H1 (cell line): ENCODE data around the gene FAM221B. TPM values are rescaled to one million over a fixed set of nuclear protein-coding genes. Genes with fewer than 3 reads are reported as not detected.

Experiments used
- ASH2L ChIP-seq: fragments of 200-600, 300-600 bp; sonication (generic); IDR thresholded peaks from one replicate; pipeline ENCODE4 v1.7.1; 2017; ENCODE audit warnings: low read length
- ATF2 ChIP-seq: IDR thresholded peaks from 2 replicates; pipeline ENCODE4 v1.6.1; 2012; ENCODE audit warnings: low read length, inconsistent platforms
- CBX8 ChIP-seq: fragments of 300-800, 300-1000 bp; sonication (generic); IDR thresholded peaks from 2 replicates; pipeline ENCODE4 v1.7.1; 2016; ENCODE audit warnings: low read depth, low read length, borderline replicate concordance
- CREB1 ChIP-seq: IDR thresholded peaks from 2 replicates; pipeline ENCODE4 v1.6.1; 2012; ENCODE audit warnings: inconsistent platforms
- EP300 ChIP-seq, 2 experiments: IDR thresholded peaks; 1 replicate in 1 of 2; 2 replicates in 1 of 2; pipeline ENCODE4 v1.6.1; 2011 to 2012; ENCODE audit warnings: low read depth in 2 of 2, low read length in 2 of 2, mild to moderate bottlenecking in 2 of 2, borderline replicate concordance in 1 of 2, inconsistent platforms in 1 of 2, moderate library complexity in 1 of 2
- EZH2 ChIP-seq: fragments of 200-600 bp; sonication (generic); IDR thresholded peaks from 2 replicates; pipeline ENCODE4 v1.7.1; 2012; ENCODE audit warnings: low read depth, mild to moderate bottlenecking, moderate library complexity, low read length, inconsistent platforms; ENCODE audit not compliant: severe bottlenecking
- FOSL1 ChIP-seq: IDR thresholded peaks from 2 replicates; pipeline ENCODE4 v1.6.1; 2011; ENCODE audit warnings: mild to moderate bottlenecking, low read depth, low read length, moderate library complexity; ENCODE audit not compliant: insufficient read depth
- HDAC2 ChIP-seq, 2 experiments: fragments of 300-600 bp in 1 of 2; sonication (generic) in 1 of 2; IDR thresholded peaks; 2 replicates each; pipeline ENCODE4 v1.6.1; 2011 to 2012; ENCODE audit warnings: low read depth in 2 of 2, low read length in 2 of 2, mild to moderate bottlenecking in 2 of 2, moderate library complexity in 2 of 2, borderline replicate concordance in 1 of 2, inconsistent platforms in 1 of 2
- MAFK ChIP-seq: IDR thresholded peaks from 2 replicates; pipeline ENCODE4 v1.6.1; 2012; ENCODE audit warnings: low read depth, mild to moderate bottlenecking, improper control_type of control experiment, low read length
- NRF1 ChIP-seq: IDR thresholded peaks from 2 replicates; pipeline ENCODE4 v1.6.1; 2011; ENCODE audit warnings: mild to moderate bottlenecking, low read depth, low read length, improper control_type of control experiment
- PHF8 ChIP-seq: fragments of 200-600 bp; sonication (generic); conservative IDR thresholded peaks from 2 replicates; pipeline ENCODE4 v1.7.1; 2012; ENCODE audit warnings: low read depth, mild to moderate bottlenecking, inconsistent platforms, low read length, moderate library complexity
- POU5F1 ChIP-seq: IDR thresholded peaks from 2 replicates; pipeline ENCODE4 v1.6.1; 2011; ENCODE audit warnings: low read depth, mild to moderate bottlenecking, low read length, moderate library complexity
- RAD21 ChIP-seq, 2 experiments: IDR thresholded peaks in 1 of 2; conservative IDR thresholded peaks in 1 of 2; 2 replicates each; pipeline ENCODE4 v1.6.1; 2011; ENCODE audit warnings: low read depth in 2 of 2, low read length in 2 of 2, improper control_type of control experiment in 1 of 2, inconsistent platforms in 1 of 2, mild to moderate bottlenecking in 1 of 2, moderate library complexity in 1 of 2
- SUZ12 ChIP-seq: fragments of 200-600 bp; sonication (generic); IDR thresholded peaks from 2 replicates; pipeline ENCODE4 v1.6.1; 2012; ENCODE audit warnings: mild to moderate bottlenecking, inconsistent platforms, low read length, moderate library complexity, mixed read lengths
- TAF1 ChIP-seq: IDR thresholded peaks from 2 replicates; pipeline ENCODE4 v1.6.1; 2011; ENCODE audit warnings: mild to moderate bottlenecking, low read depth, low read length
- TBP ChIP-seq: IDR thresholded peaks from 2 replicates; pipeline ENCODE4 v1.6.1; 2011; ENCODE audit warnings: low read depth, low read length, improper control_type of control experiment
- TCF12 ChIP-seq: IDR thresholded peaks from 2 replicates; pipeline ENCODE4 v1.6.1; 2011; ENCODE audit warnings: low read depth, mild to moderate bottlenecking, low read length
- TEAD4 ChIP-seq: IDR thresholded peaks from 2 replicates; pipeline ENCODE4 v1.6.1; 2012; ENCODE audit warnings: low read depth, low read length, inconsistent platforms, mixed read lengths
- YY1 ChIP-seq: IDR thresholded peaks from 2 replicates; pipeline ENCODE4 v1.6.1; 2011; ENCODE audit warnings: low read depth, mild to moderate bottlenecking, low read length
- polyA plus RNA-seq, 7 experiments: library from polyadenylated mRNA; depleted of rRNA in 3 of 7; stranded (reverse) in 5 of 7; unstranded in 2 of 7; fragments of >200 nt in 5 of 7; fragments of 200-250 nt in 2 of 7; gene quantifications; 1 replicate in 5 of 7; 2 replicates in 1 of 7; 4 replicates in 1 of 7; pipeline versions ENCODE4 v1.2.1 to v1.2.3, GENCODE V29; 2011 to 2013; ENCODE audit warnings: missing spikeins in 2 of 7, mixed read lengths in 2 of 7
- total RNA-seq: library from RNA; stranded (reverse); fragmentation: NEBNext Ultra II Directional; extraction: Animal tissue kit (Norgen Biotek cat#: 25700); gene quantifications from 2 replicates; pipeline ENCODE4 v1.2.1, GENCODE V29; 2021
- TF ChIP-seq, protein P1 (sequence below), 3 experiments: IDR thresholded peaks; 1 replicate in 2 of 3; 2 replicates in 1 of 3; pipeline versions ENCODE4 v1.5.1 to v1.6.1; 2011; ENCODE audit warnings: low read length in 3 of 3, mild to moderate bottlenecking in 3 of 3, inconsistent platforms in 2 of 3, low read depth in 1 of 3, moderate library complexity in 1 of 3; ENCODE audit not compliant: insufficient read depth in 1 of 3; ENCODE audit errors: control extremely low read depth in 1 of 3

FAM221B gene
- total and polyA plus RNA-seq, 2 of the 8 experiments (the other 6 are each of a cell fraction or from before 2014, with no cell fraction given), result not detected

DNA sequence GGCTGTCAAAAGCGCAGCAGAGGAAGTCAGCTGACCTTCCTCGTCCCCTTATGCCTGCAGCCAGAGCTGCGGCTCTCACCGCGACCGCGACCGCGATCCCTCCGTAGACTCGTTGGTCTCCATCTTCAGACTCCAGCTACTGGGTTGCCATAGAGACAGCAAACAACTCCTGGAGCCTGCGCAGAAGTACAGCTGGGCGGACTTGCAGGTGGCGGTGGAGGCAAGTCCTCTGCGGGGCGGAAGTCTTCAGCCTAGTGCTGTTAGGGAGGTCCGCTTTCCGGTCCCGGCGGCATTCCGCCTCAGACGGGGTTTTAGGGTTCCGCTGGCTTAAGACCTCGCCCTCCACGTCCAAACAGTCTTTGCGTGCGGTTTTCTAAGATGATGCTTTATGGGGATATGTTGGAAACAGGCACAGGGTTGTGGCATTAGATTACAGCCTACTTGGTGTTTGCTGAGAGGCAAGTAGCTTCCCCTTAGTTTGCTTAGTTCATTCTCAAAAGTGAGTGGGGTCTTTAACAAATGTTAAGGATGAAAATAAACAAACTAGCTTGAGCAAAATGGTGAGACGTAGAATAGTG is 16.4 kb downstream of the FAM221B start, which contains the start of gene SPAG8 (continued):
- TF ChIP-seq ATF2 (0 out of 2 replicates have a peak, but pooled peaks have one; percentile 37), CBX8 (no peak), TEAD4 (peak; percentile 83), NRF1 (peak; percentile 81), FOSL1 (no peak), PHF8 (no peak), TCF12 (peak; percentile 24; the same call in 1 of the 2 replicates), TAF1 (peak; percentile 61), EP300 (IDR thresholded peaks at IDR 0.05; ENCODE audit: borderline replicate concordance in 1 of 2, low read depth in 2 of 2, low read length in 2 of 2) (peak in 1 of 2 experiments; percentile 83; a peak in 1 of 3 replicates), YY1 (peak; percentile 68; the same call in 1 of the 2 replicates), TBP (peak; percentile 74), CREB1 (peak; percentile 50; the same call in 1 of the 2 replicates), RAD21 (IDR thresholded peaks at IDR 0.05 in 1 of 2, conservative IDR thresholded peaks at IDR 0.05 in 1 of 2; ENCODE audit: low read depth in 2 of 2, low read length in 2 of 2) (0 out of 4 replicates have a peak, but pooled peaks of 1 of the 2 experiments have one; percentile 4), EZH2 (no peak), ASH2L (peak; percentile 26), HDAC2 (IDR thresholded peaks at IDR 0.05; ENCODE audit: borderline replicate concordance in 1 of 2, low read depth in 2 of 2, low read length in 2 of 2) (no peak; a peak in 1 of 4 replicates), POU5F1 (no peak), MAFK (no peak), SUZ12 (no peak)
- TF ChIP-seq, protein P1, sequence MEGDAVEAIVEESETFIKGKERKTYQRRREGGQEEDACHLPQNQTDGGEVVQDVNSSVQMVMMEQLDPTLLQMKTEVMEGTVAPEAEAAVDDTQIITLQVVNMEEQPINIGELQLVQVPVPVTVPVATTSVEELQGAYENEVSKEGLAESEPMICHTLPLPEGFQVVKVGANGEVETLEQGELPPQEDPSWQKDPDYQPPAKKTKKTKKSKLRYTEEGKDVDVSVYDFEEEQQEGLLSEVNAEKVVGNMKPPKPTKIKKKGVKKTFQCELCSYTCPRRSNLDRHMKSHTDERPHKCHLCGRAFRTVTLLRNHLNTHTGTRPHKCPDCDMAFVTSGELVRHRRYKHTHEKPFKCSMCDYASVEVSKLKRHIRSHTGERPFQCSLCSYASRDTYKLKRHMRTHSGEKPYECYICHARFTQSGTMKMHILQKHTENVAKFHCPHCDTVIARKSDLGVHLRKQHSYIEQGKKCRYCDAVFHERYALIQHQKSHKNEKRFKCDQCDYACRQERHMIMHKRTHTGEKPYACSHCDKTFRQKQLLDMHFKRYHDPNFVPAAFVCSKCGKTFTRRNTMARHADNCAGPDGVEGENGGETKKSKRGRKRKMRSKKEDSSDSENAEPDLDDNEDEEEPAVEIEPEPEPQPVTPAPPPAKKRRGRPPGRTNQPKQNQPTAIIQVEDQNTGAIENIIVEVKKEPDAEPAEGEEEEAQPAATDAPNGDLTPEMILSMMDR (IDR thresholded peaks at IDR 0.05; ENCODE audit: control extremely low read depth in 1 of 3, insufficient read depth in 1 of 3, low read depth in 1 of 3, low read length in 3 of 3), result no peak
